Lung (tissue), 12 donors: ENCODE results near the gene CPZ. TPM values are rescaled to one million over a fixed set of nuclear protein-coding genes. Genes with fewer than 3 reads are reported as not detected.

Experiments
- ATAC-seq: fragments of 200-7000 bp; cut with Tn5 transposase; one replicate; pipeline ENCODE4 v1.9.1; 2020; ENCODE audit warnings: moderate number of reproducible peaks; ENCODE audit not compliant: insufficient read depth, low FRiP score
- DNase-seq, 3 donors: peaks; one replicate each; pipeline ENCODE4 v3.0.0-alpha.2; 2013 to 2017
- H3K27ac ChIP-seq, 2 donors: one replicate each; pipeline ENCODE4 v1.5.1; 2013; ENCODE audit warnings: mild to moderate bottlenecking in 2 of 2, moderate library complexity in 2 of 2, control low read depth in 1 of 2, inconsistent platforms in 1 of 2, low read depth in 1 of 2, low read length in 1 of 2
- H3K27me3 ChIP-seq, 3 donors: one replicate each; pipeline ENCODE4 v1.5.1; 2013; ENCODE audit warnings: low read length in 2 of 3; ENCODE audit not compliant: control insufficient read depth in 3 of 3, insufficient read depth in 3 of 3
- H3K36me3 ChIP-seq, 4 donors: one replicate each; pipeline ENCODE4 v1.5.1; 2013; ENCODE audit warnings: low read length in 4 of 4, mild to moderate bottlenecking in 1 of 4, moderate library complexity in 1 of 4; ENCODE audit not compliant: control insufficient read depth in 4 of 4, insufficient read depth in 4 of 4
- H3K4me1 ChIP-seq, 5 donors: one replicate each; pipeline ENCODE4 v1.5.1; 2013; ENCODE audit warnings: low read length in 5 of 5, mild to moderate bottlenecking in 2 of 5, moderate library complexity in 1 of 5; ENCODE audit not compliant: control insufficient read depth in 5 of 5, insufficient read depth in 5 of 5
- H3K4me3 ChIP-seq: one replicate; pipeline ENCODE4 v1.5.1; 2013; ENCODE audit warnings: mild to moderate bottlenecking, control low read depth, moderate library complexity
- H3K9ac ChIP-seq, 2 donors: one replicate each; pipeline ENCODE4 v1.5.1; 2013; ENCODE audit warnings: low read length in 2 of 2, control low read depth in 1 of 2; ENCODE audit not compliant: insufficient read depth in 1 of 2
- H3K9me3 ChIP-seq, 4 donors: one replicate each; pipeline ENCODE4 v1.5.1; 2013; ENCODE audit warnings: low read length in 3 of 4, mild to moderate bottlenecking in 1 of 4, moderate library complexity in 1 of 4; ENCODE audit not compliant: control insufficient read depth in 4 of 4, insufficient read depth in 3 of 4
- CTCF ChIP-seq: IDR thresholded peaks from 2 replicates; pipeline ENCODE4 v1.5.1; 2012; ENCODE audit warnings: mild to moderate bottlenecking; ENCODE audit errors: control extremely low read depth, extremely low read depth
- WGBS, 2 donors: extraction: QIAGEN DNeasy Blood & Tissue Kit; methylation state at CpG; one replicate each; pipeline ENCODE4 v1.1.7; 2013; 5-methylcytosine and 5-hydroxymethylcytosine counted together
- polyA plus RNA-seq, 2 donors: library from polyadenylated mRNA; stranded (reverse); fragments of 200-250 nt; gene quantifications; one replicate each; pipeline ENCODE4 v1.2.1, GENCODE V29; 2013
- total RNA-seq, 2 donors: library from RNA; depleted of rRNA in 1 of 2; stranded (reverse); fragments of >200 nt in 1 of 2; gene quantifications; one replicate each; pipeline ENCODE4 v1.2.1, GENCODE V29; 2014 to 2021
- donor health status: control.
- donor health status: control.
- donor health status: Bipolar disorder and iron deficiency.
- donor health status: healthy.
- donor health status: DM: yes; HTN: yes; CAD: no.

The CPZ gene
- total and polyA plus RNA-seq, 4 donors = 1.4 to 5.5 (median 2.7) TPM

- DNase-seq = peak in 1 of 3 donors; percentile 4
- Histone ChIP-seq H3K9me3 (peaks cover 0 to 9% (median 0%) of the 10 kb centered on the region in 4 donors), H3K36me3 (no peaks in the 10 kb centered on the region), H3K4me3 (no peak overlapping the region), H3K27ac (no peak overlapping the region), H3K9ac (no peak overlapping the region), H3K27me3 (peaks cover 17 to 45% (median 21%) of the 10 kb centered on the region in 3 donors), H3K4me1 (peaks cover 0 to 8% (median 0%) of the 10 kb centered on the region in 5 donors)
- 43 to 73% methylated on average over 2 of the region's 2 CpGs for WGBS, 2 donors
- no peak for ATAC-seq
- TF ChIP-seq CTCF = no peak
Measured at GRCh38 chr4:8582016-8582415, 10.5 kb upstream of the CPZ start.

- no peak overlapping the region for H3K9ac ChIP-seq
- peaks cover 15 to 42% (median 21%) of the 10 kb centered on the region in 3 donors for H3K27me3 ChIP-seq
- ATAC-seq = no peak
- H3K4me3 ChIP-seq = no peak overlapping the region
- peaks cover 0 to 9% (median 0%) of the 10 kb centered on the region in 4 donors for H3K9me3 ChIP-seq
- peak in 1 of 3 donors; percentile 3 for DNase-seq
- peaks cover 0 to 8% (median 0%) of the 10 kb centered on the region in 5 donors for H3K4me1 ChIP-seq
- no peaks in the 10 kb centered on the region for H3K36me3 ChIP-seq
- H3K27ac ChIP-seq = no peak overlapping the region
- TF ChIP-seq CTCF = no peak
- 92 to 94% methylated on average over 12 of the region's 12 CpGs for WGBS, 2 donors
Measured at GRCh38 chr4:8582436-8582835, 10.1 kb upstream of the CPZ start.

GRCh38 chr4:8582941-8583654 is 9.5 kb upstream of the CPZ start:
- TF ChIP-seq CTCF = no peak
- 73 to 77% methylated on average over 9 of the region's 9 CpGs for WGBS, 2 donors
- no peak overlapping the region for H3K4me3 ChIP-seq
- ATAC-seq (no peak), DNase-seq (peak in 1 of 3 donors; percentile 10)
- H3K9me3 ChIP-seq = peaks cover 0 to 9% (median 0%) of the 10 kb centered on the region in 4 donors
- no peak overlapping the region for H3K9ac ChIP-seq
- H3K27ac ChIP-seq = no peak overlapping the region
- H3K4me1 ChIP-seq = peaks cover 0 to 8% (median 0%) of the 10 kb centered on the region in 5 donors
- H3K27me3 ChIP-seq = peaks cover 11 to 37% (median 21%) of the 10 kb centered on the region in 3 donors
- H3K36me3 ChIP-seq = no peaks in the 10 kb centered on the region

- no peak for DNase-seq
- no peak for TF ChIP-seq CTCF
- Histone ChIP-seq H3K36me3 (no peaks in the 10 kb centered on the region), H3K9me3 (peaks cover 0 to 9% (median 0%) of the 10 kb centered on the region in 4 donors), H3K27ac (no peak overlapping the region), H3K4me3 (no peak overlapping the region), H3K9ac (no peak overlapping the region), H3K27me3 (peaks cover 9 to 31% (median 21%) of the 10 kb centered on the region in 3 donors), H3K4me1 (peaks cover 0 to 8% (median 0%) of the 10 kb centered on the region in 5 donors)
- ATAC-seq = no peak
- WGBS, 2 donors = 66 to 87% methylated on average over 4 of the region's 4 CpGs
Measured at GRCh38 chr4:8583655-8584025, 8.9 kb upstream of the CPZ start.
